Mammary microvascular endothelial cell (primary cell): ENCODE results near the gene EOGT. TPM values are rescaled to one million over a fixed set of nuclear protein-coding genes. Genes with fewer than 3 reads are reported as not detected.

Experiments used
- total RNA-seq: library from RNA; depleted of rRNA; stranded (reverse); fragments of >200 nt; gene quantifications from 2 replicates; pipeline ENCODE4 v1.2.3, GENCODE V29; 2015

The EOGT gene
- 47.6 and 52.2 TPM in 2 replicates for total RNA-seq

GRCh38 chr3:69013253-69014021 is at the start of gene EOGT:
TSS of gene EOGT (minus strand) at chr3:69013684. CDS start at chr3:69009846, 3,838 bp downstream.

DNA sequence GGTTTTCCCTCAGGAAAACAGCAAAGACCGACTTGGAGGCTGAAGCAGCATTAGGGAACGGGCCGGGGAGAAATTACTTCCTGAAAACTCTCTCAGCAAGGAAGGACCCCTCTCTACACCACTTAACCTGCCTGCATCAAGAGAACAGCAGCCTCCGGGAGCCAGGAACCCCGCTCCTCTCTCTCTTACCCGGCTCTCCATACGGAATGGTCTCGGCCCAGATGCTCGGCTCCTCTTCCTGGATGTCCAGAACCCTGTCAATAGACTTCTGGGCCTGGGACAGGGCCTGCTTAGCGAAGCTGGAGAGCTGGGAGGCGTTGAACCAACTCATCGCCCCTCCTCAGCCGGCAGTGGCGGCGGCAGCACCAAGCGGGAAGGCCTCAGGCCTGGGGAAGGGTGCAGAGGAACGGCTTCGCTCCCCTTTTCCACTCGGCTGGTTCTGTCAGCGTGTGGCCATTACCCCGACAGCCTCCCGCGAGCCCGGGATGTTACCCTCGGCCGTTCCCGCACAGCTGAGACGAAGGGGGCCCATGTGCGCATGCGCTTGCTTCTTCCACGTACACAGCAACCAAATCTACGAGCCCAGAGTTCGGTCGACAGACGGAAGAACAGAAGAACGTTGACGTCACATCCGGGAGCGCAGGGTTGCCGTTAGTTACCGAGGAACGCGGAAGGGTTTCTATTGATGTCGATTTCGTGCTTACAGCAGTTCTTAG is 38.4 kb upstream of the EOGT start, which contains the start of gene TMF1:
TSS of gene TMF1 (minus strand) at position 578 of the 716 bp plus-strand sequence. CDS start at position 331, 247 bp downstream.

Other genes starting within 250 kb of the EOGT start
- gene TAFA4, start 81.1 kb downstream of the EOGT start, total RNA-seq = not detected in 2 replicates
- gene TMF1, start 38.6 kb upstream of the EOGT start, total RNA-seq = 15.5 and 17.2 TPM in 2 replicates
- gene UBA3, start 66.7 kb upstream of the EOGT start, total RNA-seq = 59.6 and 61.7 TPM in 2 replicates
- gene ARL6IP5, start 71.3 kb upstream of the EOGT start, total RNA-seq = 117 and 132 TPM in 2 replicates
- gene LMOD3, start 108.9 kb upstream of the EOGT start, total RNA-seq = not detected in 2 replicates